Ascending aorta (tissue), 2 donors: ENCODE measurements around the gene OPALIN. TPM values are rescaled to one million over a fixed set of nuclear protein-coding genes. Genes with fewer than 3 reads are reported as not detected.

ENCODE experiments used
- DNase-seq, 2 donors: peaks; one replicate each; pipeline ENCODE4 v3.0.0-alpha.2; 2019; ENCODE audit warnings: low spot score in 2 of 2
- H3K27ac ChIP-seq, 2 donors: fragments of 200-600 bp; sonication (generic); one replicate each; pipeline ENCODE4 v1.5.1; 2016 to 2017; ENCODE audit warnings: mild to moderate bottlenecking in 1 of 2
- H3K27me3 ChIP-seq: fragments of 200-600 bp; sonication (generic); one replicate; pipeline ENCODE4 v1.5.1; 2017
- H3K36me3 ChIP-seq, 2 donors: fragments of 200-600 bp; sonication (generic); one replicate each; pipeline ENCODE4 v1.5.1; 2016
- H3K4me1 ChIP-seq, 2 donors: fragments of 200-600 bp; sonication (generic); one replicate each; pipeline ENCODE4 v1.5.1; 2016 to 2017; ENCODE audit warnings: mild to moderate bottlenecking in 1 of 2
- H3K4me3 ChIP-seq, 2 donors: fragments of 200-600 bp; sonication (generic); one replicate each; pipeline ENCODE4 v1.5.1; 2016 to 2017; ENCODE audit warnings: mild to moderate bottlenecking in 1 of 2
- H3K9me3 ChIP-seq, 2 donors: fragments of 200-600 bp; sonication (generic); one replicate each; pipeline ENCODE4 v1.5.1; 2016
- CTCF ChIP-seq, 3 experiments: fragments of 200-600 bp in 2 of 3; fragments of 450-650 bp in 1 of 3; sonication (generic) in 2 of 3; IDR thresholded peaks; one replicate each; pipeline ENCODE4 v1.5.1; 2016 to 2019; ENCODE audit warnings: antibody characterized with exemption in 3 of 3, mild to moderate bottlenecking in 1 of 3, moderate library complexity in 1 of 3
- intact Hi-C: fragments of 100-400 bp; cut with DNase I; formaldehyde crosslinking; loops from one replicate; pipeline ENCODE4 v1.15.1; 2023
- total RNA-seq: library from RNA; depleted of rRNA; stranded (reverse); fragments of >200 nt; gene quantifications from one replicate; pipeline ENCODE4 v1.1.0, GENCODE V29; 2016

OPALIN gene
- total RNA-seq, 1 donor from 2014 or later = not detected

GRCh38 chr10:96295475-96295874 lies 63.3 kb downstream of the OPALIN start:
- DNase-seq = no peak
- H3K27ac ChIP-seq = no peak overlapping the region
- no peaks in the 10 kb centered on the region for H3K4me1 ChIP-seq
- TF ChIP-seq CTCF (IDR thresholded peaks at IDR 0.05) = no peak
- no peaks in the 10 kb centered on the region for H3K27me3 ChIP-seq
- H3K9me3 ChIP-seq = no peaks in the 10 kb centered on the region
- intact Hi-C loops = no loop called here
- H3K4me3 ChIP-seq = no peak overlapping the region
- H3K36me3 ChIP-seq = no peaks in the 10 kb centered on the region

Other genes starting within 250 kb of the OPALIN start
- 7.1 TPM for gene ZNF518A, start 228.7 kb downstream of the OPALIN start, total RNA-seq
- not detected for gene BLNK, start 87.4 kb downstream of the OPALIN start, total RNA-seq
- gene DNTT, start 54.6 kb downstream of the OPALIN start, total RNA-seq = not detected
- gene TLL2, start 154.9 kb upstream of the OPALIN start, total RNA-seq = not detected
- 30.4 TPM for gene TM9SF3, start 228.0 kb upstream of the OPALIN start, total RNA-seq